HepG2 (cell line): ENCODE measurements around the gene AJM1. TPM values are rescaled to one million over a fixed set of nuclear protein-coding genes. Genes with fewer than 3 reads are reported as not detected.

Source experiments
- DRAP1 ChIP-seq: IDR thresholded peaks from 2 replicates; pipeline ENCODE4 v1.6.1; 2016; ENCODE audit warnings: missing genetic modification reagents, missing compliant biosample characterization
- FLYWCH1 ChIP-seq: sonication (generic); formaldehyde crosslinking; IDR thresholded peaks from 2 replicates; pipeline ENCODE4 v1.8.1; 2023; ENCODE audit warnings: mild to moderate bottlenecking, missing genetic modification reagents
- HINFP ChIP-seq: sonication (generic); formaldehyde crosslinking; IDR thresholded peaks from 2 replicates; pipeline ENCODE4 v1.4.0; 2020; ENCODE audit warnings: low read depth, mild to moderate bottlenecking, missing genetic modification reagents
- HNF4A ChIP-seq: sonication (generic); formaldehyde crosslinking; IDR thresholded peaks from 2 replicates; pipeline ENCODE4 v1.4.0; 2020; ENCODE audit warnings: missing genetic modification reagents
- HNRNPLL ChIP-seq: fragments of 200-400 bp; formaldehyde crosslinking; IDR thresholded peaks from 2 replicates; pipeline ENCODE4 v1.6.1; 2017; ENCODE audit warnings: mild to moderate bottlenecking, low read depth, low read length; ENCODE audit not compliant: poor library complexity, severe bottlenecking
- KLF12 ChIP-seq: sonication (generic); formaldehyde crosslinking; IDR thresholded peaks from 2 replicates; pipeline ENCODE4 v1.4.0; 2020; ENCODE audit warnings: missing genetic modification reagents, borderline replicate concordance
- MTF1 ChIP-seq: sonication (generic); formaldehyde crosslinking; IDR thresholded peaks from 2 replicates; pipeline ENCODE4 v1.5.0; 2020; ENCODE audit warnings: missing genetic modification reagents
- PBX2 ChIP-seq: IDR thresholded peaks from 2 replicates; pipeline ENCODE4 v1.6.1; 2016; ENCODE audit warnings: control low read depth
- TRIM24 ChIP-seq: sonication (generic); formaldehyde crosslinking; IDR thresholded peaks from 2 replicates; pipeline ENCODE4 v1.8.0; 2022; ENCODE audit warnings: mild to moderate bottlenecking, missing genetic modification reagents
- TSC22D2 ChIP-seq: sonication (generic); formaldehyde crosslinking; IDR thresholded peaks from 2 replicates; pipeline ENCODE4 v1.5.1; 2020; ENCODE audit warnings: missing genetic modification reagents, mild to moderate bottlenecking, borderline replicate concordance
- ZBTB42 ChIP-seq: sonication (generic); formaldehyde crosslinking; IDR thresholded peaks from 2 replicates; pipeline ENCODE4 v1.5.0; 2020; ENCODE audit warnings: mild to moderate bottlenecking, missing genetic modification reagents
- ZBTB46 ChIP-seq: sonication (generic); formaldehyde crosslinking; IDR thresholded peaks from 2 replicates; pipeline ENCODE4 v1.4.0; 2020; ENCODE audit warnings: mild to moderate bottlenecking, missing genetic modification reagents, borderline replicate concordance
- ZFX ChIP-seq: sonication (generic); formaldehyde crosslinking; IDR thresholded peaks from 2 replicates; pipeline ENCODE4 v1.4.0; 2020; ENCODE audit warnings: mild to moderate bottlenecking, low read depth, missing genetic modification reagents, moderate library complexity
- ZNF33B ChIP-seq: sonication (generic); formaldehyde crosslinking; IDR thresholded peaks from 2 replicates; pipeline ENCODE4 v1.5.1; 2020; ENCODE audit warnings: mild to moderate bottlenecking, missing genetic modification reagents
- ZNF431 ChIP-seq: sonication (generic); formaldehyde crosslinking; IDR thresholded peaks from 2 replicates; pipeline ENCODE4 v1.9.0; 2022; ENCODE audit warnings: missing genetic modification reagents, low read depth, mild to moderate bottlenecking, borderline replicate concordance
- ZNF589 ChIP-seq: sonication (generic); formaldehyde crosslinking; conservative IDR thresholded peaks from 2 replicates; pipeline ENCODE4 v1.8.0; 2022; ENCODE audit warnings: mild to moderate bottlenecking, moderate library complexity, missing genetic modification reagents
- ZNF609 ChIP-seq: sonication (generic); formaldehyde crosslinking; IDR thresholded peaks from 2 replicates; pipeline ENCODE4 v1.4.0; 2020; ENCODE audit warnings: mild to moderate bottlenecking, missing genetic modification reagents, borderline replicate concordance
- ZNF747 ChIP-seq: sonication (generic); formaldehyde crosslinking; IDR thresholded peaks from 2 replicates; pipeline ENCODE4 v1.8.1; 2023; ENCODE audit warnings: missing genetic modification reagents, mild to moderate bottlenecking, borderline replicate concordance
- ZNF768 ChIP-seq: sonication (generic); formaldehyde crosslinking; IDR thresholded peaks from 2 replicates; pipeline ENCODE4 v1.4.0; 2020; ENCODE audit warnings: missing genetic modification reagents
- polyA plus RNA-seq, 8 experiments: library from polyadenylated mRNA; depleted of rRNA in 3 of 8; stranded (reverse) in 7 of 8; unstranded in 1 of 8; fragments of >200 nt; fragmentation: Illumina TruSeq in 4 of 8; extraction: Trizol in 4 of 8; gene quantifications; 2 replicates each; pipeline versions ENCODE4 v1.2.1 to v1.2.3, GENCODE V29; 2011 to 2016; ENCODE audit warnings: low read depth in 4 of 8, missing spikeins in 1 of 8, mixed read lengths in 1 of 8; ENCODE audit not compliant: insufficient read depth in 1 of 8
- total RNA-seq, 5 experiments: library from RNA; depleted of rRNA; stranded (reverse); fragments of >200 nt; fragmentation: Illumina TruSeq; extraction: Trizol; gene quantifications; 2 replicates each; pipeline ENCODE4 v1.2.3, GENCODE V29; 2016; ENCODE audit warnings: low read depth in 1 of 5

AJM1 gene
- total and polyA plus RNA-seq, 2 of the 13 experiments (the other 11 are each of a cell fraction or from before 2014, with no cell fraction given) = 1.1 to 1.2 TPM

GRCh38 chr9:136799079-136799853 is 43.0 kb upstream of the AJM1 start (continued):
- no peak for TF ChIP-seq PBX2 (CRISPR knock-in tag)
- TF ChIP-seq ZNF589 (CRISPR knock-in tag) = peak; percentile 15; the same call in 1 of the 2 replicates
- TF ChIP-seq HNRNPLL = peak; percentile 88
- peak; percentile 31; the same call in 1 of the 2 replicates for TF ChIP-seq ZBTB46 (CRISPR knock-in tag)
- peak; percentile 49; the same call in 1 of the 2 replicates for TF ChIP-seq TSC22D2 (CRISPR knock-in tag)
- TF ChIP-seq HINFP (CRISPR knock-in tag) = 0 out of 2 replicates have a peak, but pooled peaks have one; percentile 17
- TF ChIP-seq MTF1 (CRISPR knock-in tag) = 0 out of 2 replicates have a peak, but pooled peaks have one; percentile 16
- no peak for TF ChIP-seq FLYWCH1
- TF ChIP-seq HNF4A (CRISPR knock-in tag) = peak; percentile 71
- TF ChIP-seq ZNF431 (CRISPR knock-in tag) = peak; percentile 48; the same call in 1 of the 2 replicates
- peak; percentile 78 for TF ChIP-seq ZNF609 (CRISPR knock-in tag)
- TF ChIP-seq ZBTB42 (CRISPR knock-in tag) = peak; percentile 71; the same call in 1 of the 2 replicates
- peak; percentile 88; the same call in 1 of the 2 replicates for TF ChIP-seq KLF12 (CRISPR knock-in tag)
- TF ChIP-seq DRAP1 (CRISPR knock-in tag) = peak; percentile 88
- TF ChIP-seq ZNF33B (CRISPR knock-in tag) = no peak
- peak; percentile 95 for TF ChIP-seq ZFX (CRISPR knock-in tag)
- TF ChIP-seq TRIM24 (CRISPR knock-in tag) = no peak
- TF ChIP-seq ZNF747 (CRISPR knock-in tag) = peak; percentile 80
- peak; percentile 22; the same call in 1 of the 2 replicates for TF ChIP-seq ZNF768 (CRISPR knock-in tag)
